ENCODE measurements around the gene HINT1.
A peak's percentile ranks its signal among the peaks of the same experiment; 100 is the strongest.
"Not testable (repeated sequence)": the region's sequence is repeated elsewhere in the genome, so short reads cannot be mapped to it uniquely, and the experiment has no call there.

Gene HINT1

DNA sequence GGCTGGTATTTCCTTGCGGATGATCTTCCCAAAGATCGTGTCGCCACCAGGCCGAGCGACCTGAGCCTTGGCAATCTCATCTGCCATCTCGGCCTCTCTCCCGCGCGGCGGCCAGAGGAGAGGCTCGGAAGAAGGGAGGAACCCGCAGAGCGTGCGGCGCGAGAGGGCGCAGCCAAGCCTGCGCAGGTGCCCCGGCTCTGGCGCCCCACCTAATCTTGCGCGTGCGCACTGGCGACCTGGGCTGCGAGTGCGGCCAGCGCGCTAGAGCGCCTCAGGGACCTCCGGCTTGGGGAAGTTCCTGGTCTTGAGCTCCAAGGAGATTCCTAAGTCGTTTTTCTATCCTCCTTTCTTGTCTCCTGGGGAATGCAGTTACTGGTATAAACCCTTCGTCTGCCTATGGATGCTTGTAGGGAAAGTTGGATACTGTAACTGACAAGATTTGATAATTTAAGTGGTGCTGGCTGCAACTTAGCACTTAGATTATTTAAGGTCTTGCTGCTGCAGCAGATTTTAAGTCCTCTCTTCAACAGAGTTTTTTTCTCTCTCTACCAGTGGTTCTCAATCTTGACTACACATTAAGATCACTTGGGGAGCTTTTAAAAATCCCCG lies at the start of gene HINT1:
HINT1 (minus strand) TSS at position 138 of the 609 bp plus-strand sequence; CDS start at position 87, 51 bp downstream.
- peak; percentile 51 for DNase-seq

- no peak for DNase-seq
These were observed 49.7 kb upstream of the HINT1 start for GRCh38 chr5:131214609-131215227.

- DNase-seq: no peak
These were observed 47.5 kb upstream of the HINT1 start for GRCh38 chr5:131212471-131213021.

DNA sequence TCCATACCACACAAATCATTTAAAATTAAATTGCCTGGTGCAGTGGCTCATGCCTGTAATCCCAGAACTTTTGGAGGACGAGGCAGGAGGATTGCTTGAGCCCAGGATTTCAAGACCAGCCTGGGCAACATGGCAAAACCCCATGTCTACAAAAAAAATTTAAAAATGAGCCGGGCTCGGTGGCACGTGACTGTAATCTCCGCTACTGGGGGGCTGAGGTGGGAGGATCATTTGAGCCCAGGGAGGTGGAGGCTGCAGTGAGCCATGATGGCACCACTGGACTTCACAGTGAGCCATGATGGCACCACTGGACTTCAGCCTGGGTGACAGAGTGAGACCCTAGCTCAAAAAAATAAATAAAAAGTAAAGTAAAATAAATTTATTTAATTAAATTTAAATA lies 46.6 kb upstream of the HINT1 start:
- no peak for DNase-seq

GRCh38 chr5:131210151-131210510 lies 45.1 kb upstream of the HINT1 start:
- no peak for DNase-seq

GRCh38 chr5:131209506-131210150 lies 44.6 kb upstream of the HINT1 start:
- no peak for DNase-seq

DNA sequence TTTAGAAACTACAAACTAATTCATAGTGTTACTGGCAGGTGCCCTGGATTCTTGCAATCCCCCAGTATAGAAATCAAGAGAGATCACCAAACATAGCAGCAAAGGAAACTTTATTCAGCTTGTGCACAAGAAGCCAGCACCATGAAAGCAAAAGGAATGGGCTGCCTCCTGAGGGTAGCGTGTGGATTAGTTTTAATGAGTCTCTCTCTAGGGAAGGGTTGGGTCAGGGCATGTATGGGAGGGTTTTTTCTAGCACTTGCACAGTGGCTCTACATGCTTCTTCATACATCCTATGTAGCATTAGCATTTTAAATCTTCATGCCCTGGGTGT lies 44.1 kb upstream of the HINT1 start:
- DNase-seq: no peak

- DNase-seq: no peak
These were observed 41.7 kb upstream of the HINT1 start for GRCh38 chr5:131206772-131207171.

DNA sequence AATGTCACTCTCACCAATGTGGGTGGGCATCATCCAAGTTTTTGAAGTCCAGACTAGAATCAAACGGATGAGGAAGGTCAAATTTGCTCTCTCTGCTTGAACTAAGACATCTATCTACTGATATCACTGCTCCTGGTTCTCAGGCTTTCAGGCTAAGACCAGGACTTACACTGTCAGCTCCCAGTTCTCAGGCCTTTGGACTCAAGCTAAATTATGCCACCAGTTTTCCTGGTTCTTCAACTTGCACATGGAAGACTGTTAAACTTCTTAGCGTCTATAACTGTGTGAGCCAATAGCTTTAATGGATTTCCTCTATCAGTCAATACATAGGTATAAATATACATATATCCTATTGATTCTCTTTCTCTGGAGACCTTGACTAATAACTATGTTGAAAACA lies 41.0 kb upstream of the HINT1 start:
- no peak for DNase-seq

DNA sequence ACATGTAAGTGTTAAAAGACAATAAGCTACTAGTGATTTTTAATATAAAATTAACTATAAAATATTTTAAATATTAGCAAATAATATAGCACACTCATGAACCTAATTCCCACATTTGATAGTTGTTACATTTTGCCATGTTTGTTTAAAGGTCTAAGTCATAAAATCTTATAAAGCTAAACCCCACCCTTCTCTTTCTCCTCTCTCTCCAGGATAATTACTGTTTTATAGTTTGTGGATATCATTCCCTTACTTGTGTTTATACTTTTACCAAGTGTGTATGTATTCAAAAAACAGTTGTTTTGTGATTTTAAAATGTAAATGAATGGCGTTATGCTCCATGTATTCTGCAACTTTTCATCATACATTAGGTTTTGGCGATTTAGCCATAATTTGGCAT lies 39.9 kb upstream of the HINT1 start:
- DNase-seq: no peak

- no peak for DNase-seq
These were observed 35.5 kb upstream of the HINT1 start for GRCh38 chr5:131200560-131200959.

DNA sequence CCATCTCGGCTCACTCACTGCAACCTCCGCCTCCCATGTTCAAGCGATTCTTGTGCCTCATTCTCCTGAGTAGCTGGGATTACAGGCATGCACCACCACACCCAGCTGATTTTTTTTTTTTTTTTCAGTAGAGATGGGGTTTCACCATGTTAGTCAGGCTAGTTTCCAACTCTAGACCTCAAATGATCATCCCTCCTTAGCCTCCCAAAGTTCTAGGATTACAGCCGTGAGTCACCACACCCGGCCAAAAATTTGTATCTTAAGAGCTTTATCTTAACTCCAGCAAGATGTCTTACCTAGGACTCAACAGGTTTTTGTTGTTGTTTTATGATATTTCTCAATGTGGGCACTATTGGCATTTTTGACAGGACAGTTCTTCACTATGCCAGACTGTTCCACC lies 33.6 kb upstream of the HINT1 start:
- DNase-seq: no peak

DNA sequence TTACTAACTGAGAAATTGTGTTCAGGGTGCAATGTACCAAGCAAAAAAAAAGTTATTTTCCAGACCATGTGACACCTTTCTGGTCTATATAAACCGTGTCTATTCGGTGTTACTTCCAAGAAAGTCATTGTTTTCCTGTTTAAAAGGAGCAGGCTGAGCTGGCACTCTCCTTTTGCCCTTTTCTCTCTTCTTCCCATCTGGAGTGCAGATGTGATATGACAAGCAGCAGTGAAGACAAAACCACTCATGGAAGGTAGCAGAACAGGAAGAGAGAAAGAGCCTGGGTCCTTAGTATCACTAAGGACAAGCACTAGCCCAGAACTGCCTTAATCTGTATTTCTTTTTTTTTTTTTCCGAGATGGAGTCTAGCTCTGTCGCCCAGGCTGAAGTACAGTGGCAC lies 31.3 kb upstream of the HINT1 start:
- no peak for DNase-seq

DNA sequence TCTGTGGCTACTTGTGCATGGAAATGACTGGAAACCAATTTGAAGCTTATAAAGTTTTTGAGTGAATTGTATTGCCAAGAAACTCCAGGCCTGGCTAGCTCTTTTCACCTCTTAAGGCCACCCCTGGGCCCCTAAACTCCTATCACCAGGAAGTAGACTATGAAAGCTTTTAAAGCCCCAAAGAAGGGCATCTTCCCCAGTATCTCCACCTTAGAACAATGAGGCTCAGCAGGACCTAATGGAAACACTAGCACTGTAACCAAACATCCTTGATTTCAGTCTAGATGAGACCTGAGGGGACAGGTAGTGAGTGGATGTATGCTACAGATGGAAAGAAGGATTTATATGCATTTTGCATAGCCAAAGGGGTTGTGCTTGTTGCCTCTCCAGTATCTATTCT lies 30.6 kb upstream of the HINT1 start:
- DNase-seq: no peak

DNA sequence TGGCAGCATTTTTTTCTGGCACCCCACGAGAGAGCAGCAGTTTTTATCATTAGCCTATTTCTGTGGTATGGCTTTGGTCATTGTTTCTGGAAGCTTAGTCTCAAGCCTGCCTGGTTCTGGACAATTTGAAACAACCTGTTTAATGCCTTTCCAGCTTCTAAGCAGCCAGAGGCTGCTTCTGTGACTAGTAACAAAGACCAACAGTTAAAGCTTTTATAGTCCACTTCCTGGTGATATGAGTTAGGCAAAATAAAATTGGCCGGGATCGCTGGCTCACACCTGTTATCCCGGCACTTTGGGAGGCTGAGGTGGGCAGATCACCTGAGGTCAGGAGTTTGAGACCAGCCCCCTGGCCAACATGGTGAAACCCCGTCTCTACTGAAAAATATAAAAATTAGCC lies 29.7 kb upstream of the HINT1 start:
- DNase-seq: no peak

DNA sequence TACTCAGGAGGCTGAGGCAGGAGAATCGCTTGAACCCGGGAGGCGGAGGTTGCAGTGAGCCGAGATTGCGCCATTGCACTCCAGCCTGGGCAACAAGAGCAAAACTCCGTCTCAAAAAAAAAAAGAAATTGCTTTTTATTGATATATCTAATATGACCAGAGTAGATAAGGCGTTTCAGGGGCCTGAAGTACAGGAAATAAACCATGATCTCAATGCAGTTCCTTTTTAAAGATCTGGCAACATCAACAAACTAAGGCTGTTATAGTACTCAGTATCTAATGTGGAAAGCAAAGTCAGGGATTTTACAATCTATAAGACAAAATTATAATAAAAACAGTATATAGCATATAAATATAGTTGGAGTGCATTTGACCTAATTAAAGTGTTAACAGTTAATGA lies 28.8 kb upstream of the HINT1 start:
- not testable (repeated sequence) for DNase-seq

GRCh38 chr5:131193106-131193505 lies 28.1 kb upstream of the HINT1 start:
- DNase-seq: no peak

GRCh38 chr5:131186561-131187256 lies 21.7 kb upstream of the HINT1 start:
- DNase-seq: no peak

- DNase-seq: no peak
These were observed 20.6 kb upstream of the HINT1 start for GRCh38 chr5:131185523-131186104.

- DNase-seq: no peak
These were observed 17.8 kb upstream of the HINT1 start for GRCh38 chr5:131182839-131183238.

- no peak for DNase-seq
These were observed 15.4 kb upstream of the HINT1 start for GRCh38 chr5:131180407-131180806.

DNA sequence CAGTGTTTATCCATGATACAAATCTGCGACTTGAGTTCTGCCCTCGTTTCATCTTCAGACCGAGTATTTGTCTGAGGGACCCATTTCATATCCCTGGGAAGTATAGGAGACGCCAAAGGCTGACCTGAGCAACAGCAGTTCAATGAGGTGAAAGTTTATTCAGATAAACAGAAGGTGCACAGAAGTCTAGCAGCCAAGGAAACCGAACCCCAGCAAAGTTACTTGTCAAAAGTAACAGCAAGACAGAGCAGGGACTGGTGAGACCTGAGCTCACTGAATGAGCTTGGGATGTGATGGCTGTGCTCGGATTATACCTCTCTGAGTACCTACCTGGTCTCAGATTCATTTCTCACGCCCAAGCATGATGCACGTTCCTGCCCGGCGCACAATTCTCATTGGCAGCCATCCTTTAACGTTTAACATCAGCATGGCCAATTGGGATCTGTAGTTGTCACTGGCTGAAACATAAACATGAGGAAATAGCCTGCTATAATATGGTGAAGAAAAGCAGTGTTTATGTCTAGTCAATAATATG lies 6.3 kb upstream of the HINT1 start:
- DNase-seq: no peak

Measured in NCI-H1417 treated with DMSO at 0.1 percent for 48 hours (cell line).